ENCODE results near the gene RASGEF1B. TPM values are rescaled to one million over a fixed set of nuclear protein-coding genes. Genes with fewer than 3 reads are reported as not detected.
A peak's percentile ranks its signal among the peaks of the same experiment; 100 is the strongest.

Gene RASGEF1B
- total RNA-seq, 1 experiment from 2014 or later, result 8.1 TPM

GRCh38 chr4:81466841-81467671, 4.7 kb downstream of the RASGEF1B start:
- DNase-seq (ENCODE audit: low spot score), result peak; percentile 71
- intact Hi-C loops (cut with micrococcal nuclease; ENCODE audit: unreplicated experiment), result loop anchor here (2.0 to 5.0 kb wide), 4 partner anchors 378 to 802 kb away; no protein-coding TSS in a partner anchor
- no TSS peak for BruUV-seq (replicated peaks)
- Histone ChIP-seq H3K27me3 (replicated peaks; ENCODE audit: insufficient read depth, low read depth, low read length, poor library complexity) (no peaks in the 10 kb centered on the region), H3K4me3 (ENCODE audit: low read depth, low read length, poor library complexity, severe bottlenecking) (no peak overlapping the region), H3K9me3 (ENCODE audit: low read depth, low read length, poor library complexity, severe bottlenecking) (no peaks in the 10 kb centered on the region), H3K36me3 (ENCODE audit: insufficient read depth, low read length, poor library complexity, severe bottlenecking) (no peaks in the 10 kb centered on the region), H3K4me1 (ENCODE audit: insufficient read depth, low read length, poor library complexity, severe bottlenecking) (peaks cover 25% of the 10 kb centered on the region), H3K27ac (ENCODE audit: low read depth, low read length, poor library complexity, severe bottlenecking) (no peak overlapping the region)
- no peak for TF ChIP-seq EZH2 (IDR thresholded peaks at IDR 0.05; ENCODE audit: borderline replicate concordance, low read depth, low read length, poor library complexity, severe bottlenecking)
- TF ChIP-seq, protein P1, sequence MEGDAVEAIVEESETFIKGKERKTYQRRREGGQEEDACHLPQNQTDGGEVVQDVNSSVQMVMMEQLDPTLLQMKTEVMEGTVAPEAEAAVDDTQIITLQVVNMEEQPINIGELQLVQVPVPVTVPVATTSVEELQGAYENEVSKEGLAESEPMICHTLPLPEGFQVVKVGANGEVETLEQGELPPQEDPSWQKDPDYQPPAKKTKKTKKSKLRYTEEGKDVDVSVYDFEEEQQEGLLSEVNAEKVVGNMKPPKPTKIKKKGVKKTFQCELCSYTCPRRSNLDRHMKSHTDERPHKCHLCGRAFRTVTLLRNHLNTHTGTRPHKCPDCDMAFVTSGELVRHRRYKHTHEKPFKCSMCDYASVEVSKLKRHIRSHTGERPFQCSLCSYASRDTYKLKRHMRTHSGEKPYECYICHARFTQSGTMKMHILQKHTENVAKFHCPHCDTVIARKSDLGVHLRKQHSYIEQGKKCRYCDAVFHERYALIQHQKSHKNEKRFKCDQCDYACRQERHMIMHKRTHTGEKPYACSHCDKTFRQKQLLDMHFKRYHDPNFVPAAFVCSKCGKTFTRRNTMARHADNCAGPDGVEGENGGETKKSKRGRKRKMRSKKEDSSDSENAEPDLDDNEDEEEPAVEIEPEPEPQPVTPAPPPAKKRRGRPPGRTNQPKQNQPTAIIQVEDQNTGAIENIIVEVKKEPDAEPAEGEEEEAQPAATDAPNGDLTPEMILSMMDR (conservative IDR thresholded peaks at IDR 0.05; ENCODE audit: low read depth, low read length), result peak; percentile 71
- ChIA-PET CTCF (interaction anchor here (1.0 to 1.2 kb wide), 3 partner anchors 378 to 801 kb away, joined by 3 to 6 read pairs (median 6); no protein-coding TSS in a partner anchor), POLR2A (ENCODE audit: low non-redundant PET) (interaction anchor here (0.6 kb wide), 1 partner anchor 523 kb away, joined by 3 read pairs; no protein-coding TSS in a partner anchor)

- TF ChIP-seq EZH2 (IDR thresholded peaks at IDR 0.05; ENCODE audit: borderline replicate concordance, low read depth, low read length, poor library complexity, severe bottlenecking), result no peak
- TF ChIP-seq, protein P1 (conservative IDR thresholded peaks at IDR 0.05; ENCODE audit: low read depth, low read length), result no peak
- DNase-seq (ENCODE audit: low spot score), result peak; percentile 15
- Histone ChIP-seq H3K4me3 (ENCODE audit: low read depth, low read length, poor library complexity, severe bottlenecking) (no peak overlapping the region), H3K4me1 (ENCODE audit: insufficient read depth, low read length, poor library complexity, severe bottlenecking) (peaks cover 25% of the 10 kb centered on the region), H3K27me3 (replicated peaks; ENCODE audit: insufficient read depth, low read depth, low read length, poor library complexity) (no peaks in the 10 kb centered on the region), H3K36me3 (ENCODE audit: insufficient read depth, low read length, poor library complexity, severe bottlenecking) (no peaks in the 10 kb centered on the region), H3K27ac (ENCODE audit: low read depth, low read length, poor library complexity, severe bottlenecking) (no peak overlapping the region), H3K9me3 (ENCODE audit: low read depth, low read length, poor library complexity, severe bottlenecking) (no peaks in the 10 kb centered on the region)
- ChIA-PET POLR2A (ENCODE audit: low non-redundant PET) (no interaction called here), CTCF (no interaction called here)
- intact Hi-C loops (cut with micrococcal nuclease; ENCODE audit: unreplicated experiment), result loop anchor here (2.0 to 5.0 kb wide), 4 partner anchors 379 to 803 kb away; no protein-coding TSS in a partner anchor
- no TSS peak for BruUV-seq (replicated peaks)
Measured at GRCh38 chr4:81465406-81466340, 6.0 kb downstream of the RASGEF1B start.

DNA sequence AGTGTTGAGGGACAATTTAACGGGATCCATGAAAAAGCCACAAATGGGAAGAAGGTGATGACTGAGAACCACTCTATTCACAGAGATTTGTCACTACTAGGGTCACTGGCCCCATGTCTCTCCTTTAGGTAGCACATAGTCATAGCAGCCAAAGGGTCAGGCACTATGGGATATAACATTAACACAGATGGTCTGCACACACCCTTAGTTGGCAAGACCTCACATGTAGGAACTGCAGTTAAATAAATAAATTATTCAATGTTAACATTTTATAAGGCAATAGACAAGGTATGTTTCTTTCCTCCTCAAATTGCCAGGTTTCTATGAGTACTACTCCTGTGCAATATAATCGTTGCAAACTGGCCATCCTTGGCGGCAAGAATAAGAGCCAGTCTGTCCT, 10.9 kb downstream of the RASGEF1B start:
- no peaks in the 10 kb centered on the region for H3K27me3 ChIP-seq (replicated peaks; ENCODE audit: insufficient read depth, low read depth, low read length, poor library complexity)
- TF ChIP-seq, protein P1 (conservative IDR thresholded peaks at IDR 0.05; ENCODE audit: low read depth, low read length), result no peak
- TF ChIP-seq EZH2 (IDR thresholded peaks at IDR 0.05; ENCODE audit: borderline replicate concordance, low read depth, low read length, poor library complexity, severe bottlenecking), result no peak
- ChIA-PET POLR2A (ENCODE audit: low non-redundant PET) (no interaction called here), CTCF (no interaction called here)
- H3K27ac ChIP-seq (ENCODE audit: low read depth, low read length, poor library complexity, severe bottlenecking), result no peak overlapping the region
- no TSS peak for BruUV-seq (replicated peaks)
- H3K4me3 ChIP-seq (ENCODE audit: low read depth, low read length, poor library complexity, severe bottlenecking), result no peak overlapping the region
- H3K36me3 ChIP-seq (ENCODE audit: insufficient read depth, low read length, poor library complexity, severe bottlenecking), result no peaks in the 10 kb centered on the region
- intact Hi-C loops (cut with micrococcal nuclease; ENCODE audit: unreplicated experiment), result no loop called here
- H3K4me1 ChIP-seq (ENCODE audit: insufficient read depth, low read length, poor library complexity, severe bottlenecking), result peaks cover 7% of the 10 kb centered on the region
- no peaks in the 10 kb centered on the region for H3K9me3 ChIP-seq (ENCODE audit: low read depth, low read length, poor library complexity, severe bottlenecking)
- DNase-seq (ENCODE audit: low spot score), result no peak
